H1 (cell line): ENCODE results near the gene RPTOR. TPM values are rescaled to one million over a fixed set of nuclear protein-coding genes. Genes with fewer than 3 reads are reported as not detected.

Experiments
- CTCF ChIA-PET: fragments of 300-600 bp; sonication (Branson Sonifier 250); formaldehyde crosslinking; loops from one replicate; lab custom pipeline; 2021; ENCODE audit not compliant: partially characterized antibody; lab: Charles Lee
- POLR2A ChIA-PET: fragments of 300-600 bp; sonication (Branson Sonifier 250); formaldehyde crosslinking; loops from one replicate; lab custom pipeline; 2021; ENCODE audit warnings: inconsistent platforms; ENCODE audit not compliant: partially characterized antibody; lab: Charles Lee
- DNase-seq, 2 experiments: peaks; one replicate each; pipeline versions ENCODE4 v3.0.0 to v3.0.0-alpha.2; 2010 to 2022; ENCODE audit warnings: low spot score in 2 of 2, low read depth in 1 of 2, mixed read lengths in 1 of 2
- FAIRE-seq: peaks from 2 replicates; lab custom pipeline; 2011; peaks lifted over from hg19 to GRCh38; lab: Jason Lieb, UNC
- H2AFZ ChIP-seq: 2 replicates; pipeline ENCODE4 v1.8.1; 2012; ENCODE audit warnings: low read length, inconsistent platforms
- H2AK5ac ChIP-seq: 2 replicates; pipeline ENCODE4 v1.6.1; 2013; ENCODE audit warnings: low read depth, low read length
- H2BK120ac ChIP-seq: replicated peaks from 2 replicates; pipeline ENCODE3; 2013; ENCODE audit warnings: low read depth, low read length, inconsistent platforms
- H2BK12ac ChIP-seq: 2 replicates; pipeline ENCODE4 v1.6.1; 2013; ENCODE audit warnings: low read depth, low read length
- H2BK15ac ChIP-seq: 2 replicates; pipeline ENCODE4 v1.6.1; 2013; ENCODE audit warnings: low read length
- H2BK20ac ChIP-seq: 2 replicates; pipeline ENCODE4 v1.6.1; 2013; ENCODE audit warnings: low read length
- H2BK5ac ChIP-seq: 2 replicates; pipeline ENCODE4 v1.6.1; 2013; ENCODE audit warnings: low read depth, low read length
- H3K14ac ChIP-seq: 2 replicates; pipeline ENCODE4 v1.6.1; 2013; ENCODE audit warnings: inconsistent platforms; ENCODE audit not compliant: insufficient read length
- H3K18ac ChIP-seq: 2 replicates; pipeline ENCODE4 v1.6.1; 2013; ENCODE audit warnings: low read length; ENCODE audit errors: extremely low read depth
- H3K23ac ChIP-seq: 2 replicates; pipeline ENCODE4 v1.6.1; 2013; ENCODE audit warnings: inconsistent platforms; ENCODE audit not compliant: insufficient read length
- H3K23me2 ChIP-seq: 2 replicates; pipeline ENCODE4 v1.6.1; 2013; ENCODE audit warnings: low read depth, low read length
- H3K27ac ChIP-seq: 2 replicates; pipeline ENCODE4 v1.6.1; 2011; ENCODE audit warnings: low read depth, low read length, inconsistent platforms
- H3K27me3 ChIP-seq, 4 experiments: replicated peaks in 1 of 4; 1 replicate in 1 of 4; 2 replicates in 3 of 4; pipeline versions ENCODE4 v1.6.1 to v1.8.1; 2011 to 2013; ENCODE audit warnings: low read length in 3 of 4, mild to moderate bottlenecking in 3 of 4, inconsistent platforms in 2 of 4, mixed read lengths in 2 of 4, moderate library complexity in 1 of 4; ENCODE audit not compliant: control insufficient read depth in 3 of 4, insufficient read depth in 3 of 4; ENCODE audit errors: extremely low read depth in 1 of 4
- H3K36me3 ChIP-seq, 4 experiments: 2 replicates each; pipeline versions ENCODE4 v1.6.1 to v1.8.1; 2011 to 2013; ENCODE audit warnings: mild to moderate bottlenecking in 4 of 4, low read length in 3 of 4, moderate library complexity in 2 of 4, control low read depth in 1 of 4, inconsistent platforms in 1 of 4; ENCODE audit not compliant: insufficient read depth in 4 of 4, control insufficient read depth in 2 of 4
- H3K4ac ChIP-seq: replicated peaks from 2 replicates; pipeline ENCODE3; 2013; ENCODE audit warnings: low read length, low read depth, mixed read lengths, inconsistent platforms; ENCODE audit not compliant: insufficient read length
- H3K4me1 ChIP-seq, 4 experiments: replicated peaks in 1 of 4; 1 replicate in 1 of 4; 2 replicates in 3 of 4; pipeline versions ENCODE4 v1.6.1 to v1.8.1; 2011 to 2013; ENCODE audit warnings: low read length in 3 of 4, inconsistent platforms in 2 of 4, mixed read lengths in 1 of 4; ENCODE audit not compliant: insufficient read depth in 4 of 4, control insufficient read depth in 3 of 4
- H3K4me2 ChIP-seq, 2 experiments: 2 replicates each; pipeline versions ENCODE4 v1.6.1 to v1.8.1; 2011 to 2013; ENCODE audit warnings: low read depth in 2 of 2, low read length in 2 of 2, control low read depth in 1 of 2, inconsistent platforms in 1 of 2, mild to moderate bottlenecking in 1 of 2; ENCODE audit not compliant: insufficient read depth in 1 of 2
- H3K4me3 ChIP-seq, 4 experiments: fragments of 200-600, 300-600 bp in 1 of 4; sonication (generic), shearing (Covaris generic), sonication (Bioruptor Twin) in 1 of 4; 2 replicates each; pipeline versions ENCODE4 v1.5.1 to v1.8.1; 2011 to 2016; ENCODE audit warnings: low read length in 4 of 4, low read depth in 3 of 4, control low read depth in 2 of 4, inconsistent platforms in 2 of 4, mild to moderate bottlenecking in 2 of 4, mixed read lengths in 1 of 4, moderate library complexity in 1 of 4; ENCODE audit not compliant: insufficient read depth in 2 of 4; ENCODE audit errors: extremely low read depth in 1 of 4
- H3K56ac ChIP-seq: replicated peaks from 2 replicates; pipeline ENCODE3; 2013; ENCODE audit warnings: low read depth, mild to moderate bottlenecking, mixed read lengths, low read length, inconsistent platforms; ENCODE audit not compliant: insufficient read length
- H3K79me1 ChIP-seq: 2 replicates; pipeline ENCODE4 v1.6.1; 2013; ENCODE audit warnings: low read depth, low read length, control low read depth
- H3K79me2 ChIP-seq, 2 experiments: 2 replicates each; pipeline versions ENCODE4 v1.6.1 to v1.8.1; 2012 to 2013; ENCODE audit warnings: low read length in 2 of 2, mild to moderate bottlenecking in 2 of 2, inconsistent platforms in 1 of 2; ENCODE audit not compliant: insufficient read depth in 2 of 2, control insufficient read depth in 1 of 2
- H3K9ac ChIP-seq, 4 experiments: replicated peaks in 1 of 4; 1 replicate in 1 of 4; 2 replicates in 3 of 4; pipeline versions ENCODE4 v1.6.1 to v1.8.1; 2011 to 2013; ENCODE audit warnings: low read depth in 3 of 4, low read length in 3 of 4, control low read depth in 2 of 4, mild to moderate bottlenecking in 2 of 4, moderate library complexity in 2 of 4, inconsistent platforms in 1 of 4; ENCODE audit errors: extremely low read depth in 1 of 4
- H3K9me3 ChIP-seq, 2 experiments: 2 replicates each; pipeline versions ENCODE4 v1.6.1 to v1.8.1; 2012 to 2013; ENCODE audit warnings: mild to moderate bottlenecking in 2 of 2, moderate library complexity in 2 of 2, control low read depth in 1 of 2, inconsistent platforms in 1 of 2, low read depth in 1 of 2, low read length in 1 of 2, mixed read lengths in 1 of 2; ENCODE audit not compliant: insufficient read depth in 2 of 2
- H4K20me1 ChIP-seq, 2 experiments: replicated peaks in 1 of 2; 2 replicates each; pipeline versions ENCODE3 to v1.8.1; 2011 to 2013; ENCODE audit warnings: inconsistent platforms in 2 of 2, low read length in 2 of 2, mild to moderate bottlenecking in 1 of 2; ENCODE audit not compliant: insufficient read depth in 2 of 2, control insufficient read depth in 1 of 2
- H4K5ac ChIP-seq: 2 replicates; pipeline ENCODE4 v1.6.1; 2013; ENCODE audit warnings: low read length, low read depth, mixed read lengths, inconsistent platforms; ENCODE audit not compliant: insufficient read length
- H4K8ac ChIP-seq: 2 replicates; pipeline ENCODE4 v1.8.0; 2013; ENCODE audit warnings: mild to moderate bottlenecking, moderate library complexity, low read length, inconsistent platforms; ENCODE audit not compliant: insufficient read depth; ENCODE audit errors: extremely low read depth
- H4K91ac ChIP-seq: replicated peaks from 2 replicates; pipeline ENCODE3; 2013; ENCODE audit warnings: low read length, mixed read lengths, inconsistent platforms; ENCODE audit not compliant: insufficient read length
- CBX5 ChIP-seq: fragments of 300-800, 300-1000 bp; sonication (generic); IDR thresholded peaks from 2 replicates; pipeline ENCODE4 v1.7.1; 2016; ENCODE audit warnings: antibody characterized with exemption, low read length, low read depth
- CEBPB ChIP-seq: IDR thresholded peaks from 2 replicates; pipeline ENCODE4 v1.6.1; 2012; ENCODE audit warnings: low read depth, low read length
- CTBP2 ChIP-seq: IDR thresholded peaks from 2 replicates; pipeline ENCODE4 v1.7.0; 2011; ENCODE audit warnings: borderline replicate concordance, mild to moderate bottlenecking, moderate library complexity, mixed read lengths, low read length; ENCODE audit not compliant: insufficient read depth, insufficient read length
- EGR1 ChIP-seq: IDR thresholded peaks from 2 replicates; pipeline ENCODE4 v1.6.1; 2011; ENCODE audit warnings: low read depth, low read length, borderline replicate concordance
- HDAC6 ChIP-seq: IDR thresholded peaks from one replicate; pipeline ENCODE4 v1.7.1; 2012; ENCODE audit warnings: low read depth, mild to moderate bottlenecking, inconsistent platforms, low read length, moderate library complexity
- JUN ChIP-seq: IDR thresholded peaks from 2 replicates; pipeline ENCODE4 v1.6.1; 2011; ENCODE audit warnings: low read depth, mild to moderate bottlenecking, improper control_type of control experiment, low read length
- NRF1 ChIP-seq: IDR thresholded peaks from 2 replicates; pipeline ENCODE4 v1.6.1; 2011; ENCODE audit warnings: mild to moderate bottlenecking, low read depth, low read length, improper control_type of control experiment
- POLR2A ChIP-seq, 2 experiments: IDR thresholded peaks; 1 replicate in 1 of 2; 2 replicates in 1 of 2; pipeline ENCODE4 v1.6.1; 2011; ENCODE audit warnings: low read depth in 2 of 2, low read length in 2 of 2, mild to moderate bottlenecking in 2 of 2; ENCODE audit errors: control extremely low read depth in 1 of 2
- SIN3A ChIP-seq, 2 experiments: IDR thresholded peaks in 1 of 2; conservative IDR thresholded peaks in 1 of 2; 2 replicates each; pipeline ENCODE4 v1.6.1; 2011 to 2012; ENCODE audit warnings: low read length in 2 of 2, improper control_type of control experiment in 1 of 2, low read depth in 1 of 2, mild to moderate bottlenecking in 1 of 2
- WGBS, 2 experiments: shearing (Covaris generic) in 1 of 2; methylation state at CpG; one replicate each; pipeline versions ENCODE4 v1.1.6 to v1.1.7; 2013 to 2015; ENCODE audit warnings: low lambda C conversion rate in 2 of 2, mixed read lengths in 2 of 2, inconsistent platforms in 1 of 2, low coverage in 1 of 2, missing lambda C conversion rate in 1 of 2; ENCODE audit not compliant: insufficient replicate concordance in 2 of 2, insufficient coverage in 1 of 2, insufficient read length in 1 of 2; ENCODE audit errors: extremely low coverage in 1 of 2, missing lambda C conversion rate in 1 of 2; 5-methylcytosine and 5-hydroxymethylcytosine counted together
- polyA plus RNA-seq, 7 experiments: library from polyadenylated mRNA; depleted of rRNA in 3 of 7; stranded (reverse) in 5 of 7; unstranded in 2 of 7; fragments of >200 nt in 5 of 7; fragments of 200-250 nt in 2 of 7; gene quantifications; 1 replicate in 5 of 7; 2 replicates in 1 of 7; 4 replicates in 1 of 7; pipeline versions ENCODE4 v1.2.1 to v1.2.3, GENCODE V29; 2011 to 2013; ENCODE audit warnings: missing spikeins in 2 of 7, mixed read lengths in 2 of 7
- total RNA-seq: library from RNA; stranded (reverse); fragmentation: NEBNext Ultra II Directional; extraction: Animal tissue kit (Norgen Biotek cat#: 25700); gene quantifications from 2 replicates; pipeline ENCODE4 v1.2.1, GENCODE V29; 2021

The RPTOR gene
- total and polyA plus RNA-seq, 2 of the 8 experiments (the other 6 are each of a cell fraction or from before 2014, with no cell fraction given): 6.9 to 28.7 TPM

DNA sequence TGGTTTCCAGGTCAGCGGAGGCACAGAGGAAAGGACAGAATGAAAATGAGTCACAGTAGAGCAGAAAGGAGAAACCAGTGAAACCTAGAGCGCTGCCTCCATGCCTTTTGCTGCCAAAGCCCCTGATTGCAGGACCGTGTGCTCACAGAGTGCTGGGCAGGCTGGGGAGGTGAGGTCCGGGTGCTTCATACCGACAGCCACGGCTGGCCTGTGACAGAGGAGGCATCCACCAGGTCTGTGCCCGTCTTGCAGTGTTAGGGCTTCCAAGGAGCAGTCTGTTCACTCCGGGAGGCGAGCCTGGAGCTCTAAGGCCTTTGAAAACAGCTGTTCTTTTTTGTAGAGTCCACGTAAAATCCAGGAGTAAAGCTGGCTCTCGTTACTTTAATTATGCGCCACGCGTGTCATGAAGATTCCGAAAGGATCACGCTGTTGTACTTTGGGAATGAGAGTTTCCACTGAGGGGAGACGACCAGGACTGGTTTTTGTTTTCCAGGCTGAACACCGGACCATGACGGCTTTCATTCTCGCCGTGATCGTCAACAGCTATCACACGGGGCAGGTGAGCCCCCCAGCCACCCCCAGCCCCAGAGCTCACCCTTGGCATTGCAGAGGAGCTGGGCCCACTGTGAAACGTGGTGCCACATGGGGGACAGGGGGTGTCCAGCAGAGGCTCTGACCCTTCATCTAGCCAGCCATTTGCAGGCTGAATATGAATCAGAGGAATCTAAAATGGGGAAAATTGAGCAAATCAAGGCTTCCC lies 338.5 kb downstream of the RPTOR start:
- no peak overlapping the region for H4K5ac ChIP-seq
- no peak overlapping the region for H3K23ac ChIP-seq
- H2BK12ac ChIP-seq: no peak overlapping the region
- CTCF ChIA-PET: interaction anchor here (1.6 to 2.4 kb wide), 2 partner anchors 11 to 16 kb away, joined by 4 to 11 read pairs; no protein-coding TSS in a partner anchor
- H3K27me3 ChIP-seq: no peaks in the 10 kb centered on the region
- no peak overlapping the region for H2BK15ac ChIP-seq
- peaks cover 2% of the 10 kb centered on the region; the same call in 1 of the 2 replicates for H3K23me2 ChIP-seq
- H3K4ac ChIP-seq: no peak overlapping the region
- H4K20me1 ChIP-seq: peaks cover 0 to 1% of the 10 kb centered on the region in 2 experiments
- FAIRE-seq: no peak
- no peak overlapping the region for H3K27ac ChIP-seq
- H4K91ac ChIP-seq: no peak overlapping the region
- no peaks in the 10 kb centered on the region for H3K79me1 ChIP-seq
- H3K9ac ChIP-seq: no peak overlapping the region
- no peaks in the 10 kb centered on the region for H3K9me3 ChIP-seq
- peaks cover 0 to 17% (median 8%) of the 10 kb centered on the region in 4 experiments; a peak in 6 of 7 replicates for H3K4me1 ChIP-seq
- no peak overlapping the region for H2BK120ac ChIP-seq
- no peak for TF ChIP-seq CEBPB
- no peak for TF ChIP-seq HDAC6
- TF ChIP-seq EGR1: no peak
- no peak for TF ChIP-seq CTBP2
- TF ChIP-seq JUN: no peak
- no peak for TF ChIP-seq POLR2A (IDR thresholded peaks at IDR 0.05; ENCODE audit: control extremely low read depth in 1 of 2, low read depth in 2 of 2, low read length in 2 of 2)
- TF ChIP-seq SIN3A (conservative IDR thresholded peaks at IDR 0.05 in 1 of 2, IDR thresholded peaks at IDR 0.05 in 1 of 2; ENCODE audit: low read depth in 1 of 2, low read length in 2 of 2): no peak
- no peak for TF ChIP-seq NRF1
- no peak for TF ChIP-seq CBX5
- 94% methylated on average over 20 of the region's 24 CpGs; no CpG with 5 or more reads in 1 of the 2 experiments for WGBS, 2 experiments
- POLR2A ChIA-PET: interaction anchor here (1.5 kb wide), 1 partner anchor 10 kb away, joined by 3 read pairs; no protein-coding TSS in a partner anchor
- no peak overlapping the region for H2BK5ac ChIP-seq
- H2BK20ac ChIP-seq: no peak overlapping the region
- no peak overlapping the region for H2AK5ac ChIP-seq
- no peak for DNase-seq
- H2AFZ ChIP-seq: no peak overlapping the region
- H3K4me3 ChIP-seq: no peak overlapping the region
- H3K36me3 ChIP-seq: peaks cover 0 to 10% (median 1%) of the 10 kb centered on the region in 4 experiments; a peak in 1 of 8 replicates
- no peaks in the 10 kb centered on the region for H3K79me2 ChIP-seq
- peak overlapping the region; percentile 41; the same call in 1 of the 2 replicates for H4K8ac ChIP-seq
- H3K18ac ChIP-seq: no peak overlapping the region
- no peak overlapping the region for H3K14ac ChIP-seq
- no peak overlapping the region for H3K56ac ChIP-seq
- no peak overlapping the region for H3K4me2 ChIP-seq
